Measurements from ENCODE around the gene FMNL1.
A peak's percentile ranks its signal among the peaks of the same experiment; 100 is the strongest.

The FMNL1 gene

DNA sequence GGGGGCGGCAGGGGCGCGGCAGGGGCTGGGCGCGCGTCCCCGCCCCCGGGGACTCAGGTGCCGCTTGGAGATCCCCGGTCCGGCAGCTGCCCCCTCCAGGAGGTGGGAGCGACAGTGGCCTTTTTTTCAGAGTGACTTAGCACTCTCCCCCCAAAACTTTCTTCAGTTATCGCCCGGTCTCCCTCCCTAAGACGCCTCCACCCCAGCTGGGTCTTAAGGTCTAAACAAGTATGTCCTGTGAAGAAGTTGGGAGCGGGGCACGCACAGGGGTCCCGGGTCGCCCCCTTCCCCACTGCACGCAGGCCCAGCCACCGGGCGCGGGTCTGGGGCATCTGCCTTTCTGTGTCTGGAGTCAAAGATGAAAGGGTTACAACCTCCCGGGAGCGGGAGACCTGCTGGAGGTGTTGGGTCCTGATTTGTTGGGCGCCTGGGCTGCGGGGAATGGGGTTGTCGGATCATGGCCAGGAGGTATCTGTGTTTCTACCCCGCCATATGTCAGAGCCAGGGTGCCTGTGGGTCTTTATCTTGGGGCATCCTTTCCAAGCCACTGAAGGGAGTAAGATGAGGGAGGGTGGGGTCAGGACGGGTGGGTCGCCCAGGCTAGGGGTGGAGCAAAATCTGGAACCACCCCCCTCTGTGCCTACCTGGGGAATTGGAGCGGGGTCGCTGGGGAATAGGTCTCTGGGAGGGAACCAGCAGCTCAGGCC, 757 bp downstream of the FMNL1 start:
- peak; percentile 71 for DNase-seq (ENCODE audit: low spot score)

DNA sequence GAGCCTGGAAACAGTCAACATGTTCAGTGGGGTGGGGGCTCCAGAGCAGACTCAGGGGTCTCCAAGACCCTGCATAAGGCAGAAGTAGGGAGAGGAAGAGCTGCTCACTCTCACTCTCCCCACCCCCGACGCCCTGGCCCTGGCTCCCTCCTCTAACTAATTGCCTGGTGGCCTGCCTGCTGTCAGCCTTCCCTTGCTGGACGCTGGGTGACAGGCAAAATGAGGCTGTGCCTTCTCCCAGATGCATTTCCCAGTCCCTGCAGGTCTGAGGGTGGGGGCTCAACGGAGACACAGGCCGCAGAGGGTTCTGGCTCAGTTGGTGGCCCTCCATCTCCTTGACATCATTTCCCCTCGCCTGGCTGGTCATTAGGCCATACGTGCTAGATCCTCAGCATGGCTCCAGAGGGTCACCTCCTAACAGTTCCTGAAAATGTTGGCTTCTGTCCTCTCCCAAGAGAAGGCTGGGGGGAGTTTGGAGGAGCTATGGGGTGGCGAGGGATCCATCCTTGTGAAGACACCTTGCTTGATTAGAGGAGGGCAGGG, 1.4 kb downstream of the FMNL1 start:
- no peak for DNase-seq (ENCODE audit: low spot score)

DNA sequence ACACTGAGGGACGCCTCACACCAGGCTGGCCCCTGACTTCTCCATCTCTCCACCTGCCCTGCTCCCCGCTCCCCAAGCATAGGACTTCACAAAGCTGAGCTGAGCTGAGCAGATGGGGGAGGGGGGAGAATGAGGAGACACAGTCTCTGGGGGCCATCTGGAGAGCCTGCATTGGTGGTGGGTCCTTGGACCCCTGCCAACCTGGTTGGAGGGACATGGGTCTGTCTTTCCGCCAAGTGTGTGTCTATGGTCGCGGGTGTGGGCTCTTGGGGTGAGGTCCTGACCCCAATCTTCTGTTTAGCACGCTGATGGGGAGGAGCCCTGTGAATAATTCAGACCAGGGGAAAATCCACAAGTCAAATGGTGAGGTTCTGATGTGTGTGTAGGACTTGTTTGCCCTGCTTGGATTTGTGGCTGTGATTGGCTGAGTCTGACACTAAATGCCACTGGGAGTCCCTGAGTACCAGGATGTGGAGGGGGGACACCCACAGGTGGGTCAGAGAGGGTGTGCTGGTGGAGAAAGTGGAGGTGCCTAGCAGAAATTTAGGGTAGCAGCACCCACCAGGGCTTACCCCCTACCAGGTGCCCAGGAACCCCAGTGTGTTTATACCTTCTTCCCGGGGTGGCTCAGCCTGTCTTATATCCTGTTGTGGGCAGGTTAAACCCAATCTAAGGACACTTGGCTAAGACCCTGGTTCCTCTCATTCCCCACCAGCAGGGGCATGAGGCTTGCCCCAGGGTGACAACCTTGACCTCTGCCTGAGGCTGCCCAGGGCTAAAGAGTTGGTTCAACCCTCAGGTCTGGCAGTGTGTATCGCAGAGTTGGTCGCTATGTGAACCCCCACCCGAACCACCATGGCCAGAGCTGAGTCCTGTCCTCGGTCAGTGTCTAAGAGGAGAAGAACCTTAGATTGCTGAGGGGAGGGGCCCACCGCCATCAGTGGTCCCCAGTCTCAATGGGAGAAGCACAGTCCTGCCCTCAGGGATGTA, 2.1 kb downstream of the FMNL1 start:
- peak; percentile 85 for DNase-seq (ENCODE audit: low spot score)

- peak; percentile 38 for DNase-seq (ENCODE audit: low spot score)
These were observed 3.0 kb downstream of the FMNL1 start for GRCh38 chr17:45224671-45225050.

- peak; percentile 67 for DNase-seq (ENCODE audit: low spot score)
These were observed 3.5 kb downstream of the FMNL1 start for GRCh38 chr17:45225051-45225700.

- peak; percentile 98 for DNase-seq (ENCODE audit: low spot score)
These were observed 4.4 kb downstream of the FMNL1 start for GRCh38 chr17:45225964-45226530.

DNA sequence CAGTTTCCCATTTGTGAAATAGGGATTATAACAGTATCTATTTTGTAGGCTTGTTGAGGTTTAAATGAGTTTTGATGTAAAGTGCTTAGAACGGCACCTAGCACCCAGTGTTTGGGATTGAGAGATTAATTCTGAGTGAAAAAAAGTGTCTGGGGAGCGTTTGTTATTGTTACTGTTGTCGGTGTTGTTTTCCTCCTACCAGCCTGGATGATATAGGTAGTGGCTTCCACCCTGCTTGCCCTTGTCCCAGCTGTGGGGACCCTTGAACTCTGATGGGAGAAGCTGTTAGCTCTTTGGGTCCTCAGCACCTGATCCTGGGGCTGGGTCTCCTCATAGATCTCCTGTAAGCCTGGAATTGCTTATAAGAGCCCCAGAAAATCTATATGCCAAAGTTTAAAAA, 4.9 kb downstream of the FMNL1 start:
- DNase-seq (ENCODE audit: low spot score), result peak; percentile 19

DNA sequence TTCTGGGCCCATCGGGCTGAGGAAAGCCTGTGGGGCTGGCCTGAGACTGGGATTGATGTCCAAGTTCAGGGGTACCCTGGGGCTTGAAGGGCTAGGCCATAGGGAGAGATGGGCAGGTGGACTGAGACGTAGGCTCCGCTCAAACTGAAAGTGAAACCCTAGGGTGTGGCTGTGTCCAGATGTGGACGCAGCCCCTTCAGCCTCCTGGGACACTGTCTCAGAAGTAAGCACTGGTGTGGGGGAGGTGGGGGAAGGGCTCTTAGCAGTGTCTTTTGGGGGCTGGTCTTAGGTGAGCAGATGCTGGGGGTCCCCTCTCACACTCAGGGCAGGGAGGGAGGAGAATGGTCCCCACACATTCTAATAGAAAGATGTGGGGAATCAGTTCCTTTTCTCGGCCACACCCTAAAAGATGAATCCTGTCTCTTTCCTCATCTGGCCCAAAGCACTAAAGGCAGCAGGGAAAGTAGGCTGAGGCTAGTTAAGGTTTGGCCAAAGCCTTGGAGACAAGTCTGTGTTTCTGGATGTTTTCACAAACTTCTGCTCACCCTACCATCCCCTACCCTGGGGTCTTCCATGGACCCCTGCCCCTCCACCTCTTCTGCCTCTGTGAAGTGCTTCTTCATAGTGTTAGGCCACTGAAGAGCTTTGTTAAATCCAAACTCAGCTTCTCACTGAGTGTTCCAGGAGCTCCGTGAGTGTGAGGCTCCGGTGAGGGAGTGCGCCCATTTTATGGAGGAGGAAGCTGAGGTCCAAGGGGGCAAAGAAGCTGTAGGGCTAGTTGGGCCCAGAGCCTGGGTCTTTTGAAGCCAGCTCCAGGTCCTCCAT, 5.6 kb downstream of the FMNL1 start:
- DNase-seq (ENCODE audit: low spot score), result peak; percentile 35

DNA sequence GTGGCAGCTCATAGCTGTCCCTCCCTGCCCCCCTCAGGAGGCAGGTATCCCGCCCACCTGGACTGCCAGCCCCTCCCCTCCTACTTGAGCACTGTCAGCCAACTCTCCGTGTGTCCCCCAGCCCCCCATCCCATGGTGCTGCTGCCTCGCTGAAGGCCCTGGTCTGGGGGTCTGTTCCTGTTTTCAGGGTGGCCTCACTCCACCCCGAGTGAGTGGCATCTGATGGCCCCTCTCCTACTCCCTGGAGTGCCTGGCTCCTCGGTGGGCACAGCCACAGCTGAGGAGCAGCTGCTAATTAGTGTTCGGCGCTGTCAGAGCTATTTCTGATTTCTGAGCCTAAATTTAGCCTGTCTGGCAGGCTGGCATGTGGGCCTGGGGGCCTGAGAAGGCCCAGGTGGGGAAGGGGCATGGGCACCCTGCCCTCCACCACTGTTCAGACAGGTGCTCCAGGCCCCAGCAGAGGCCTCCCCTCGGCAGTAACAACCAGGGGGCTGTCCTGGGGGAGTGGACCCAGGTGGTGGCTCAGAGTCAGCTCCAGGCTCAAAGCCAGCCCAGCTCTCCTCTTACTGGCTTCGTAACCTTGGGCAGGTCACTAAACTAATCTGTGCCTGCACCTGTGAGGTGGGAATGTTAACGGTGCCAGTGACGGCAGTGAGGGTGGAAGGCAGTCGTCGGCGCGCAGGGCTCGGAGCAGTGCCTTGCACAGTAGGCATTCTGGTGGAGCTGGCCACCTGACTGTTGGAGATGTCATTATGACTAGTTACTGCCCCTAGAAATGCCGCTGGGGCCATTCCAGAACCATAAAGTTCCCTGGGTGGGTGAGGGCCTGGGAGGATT, 6.5 kb downstream of the FMNL1 start:
- peak; percentile 25 for DNase-seq (ENCODE audit: low spot score)

DNA sequence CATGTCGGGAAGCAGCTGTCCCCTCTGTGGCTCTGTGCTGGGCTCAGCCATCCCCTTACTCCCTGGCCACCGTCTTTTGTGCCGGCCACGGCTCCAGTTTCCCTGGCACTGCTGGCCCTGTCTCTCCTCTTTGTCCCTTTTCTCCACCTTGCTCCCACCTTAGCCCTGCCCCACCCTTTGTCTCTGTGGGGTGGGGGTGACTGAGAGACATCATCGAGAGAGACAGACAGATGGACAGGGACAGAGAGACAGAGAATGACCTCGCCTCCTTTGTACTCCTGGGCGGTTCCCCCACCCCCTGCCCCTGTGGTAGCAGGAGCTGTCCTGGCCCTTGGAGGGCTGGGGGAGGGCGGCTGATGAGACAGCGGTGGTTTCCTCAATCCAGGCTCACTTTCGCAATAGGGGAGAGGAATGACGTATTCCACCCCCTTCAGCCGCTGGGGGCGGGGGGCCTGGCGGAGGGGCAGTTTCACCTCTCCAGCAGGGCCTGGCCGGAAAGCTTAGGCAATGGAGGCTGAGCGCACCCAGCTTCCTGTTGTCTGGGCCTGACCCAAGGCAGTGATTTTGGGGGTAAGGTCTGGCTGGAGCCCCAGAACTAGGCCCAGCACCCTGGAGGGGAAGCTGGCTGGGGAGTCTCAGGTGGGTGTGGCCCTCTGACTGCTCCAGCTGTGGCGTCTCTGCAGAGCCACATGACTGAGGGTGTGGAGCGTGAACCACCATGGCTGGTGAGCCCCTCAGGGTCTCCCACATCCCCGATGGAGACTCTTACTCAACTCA, 7.3 kb downstream of the FMNL1 start:
- peak; percentile 95 for DNase-seq (ENCODE audit: low spot score)

GRCh38 chr17:45229681-45230409, 8.2 kb downstream of the FMNL1 start:
- DNase-seq (ENCODE audit: low spot score), result no peak

- no peak for DNase-seq (ENCODE audit: low spot score)
These were observed 8.7 kb downstream of the FMNL1 start for GRCh38 chr17:45230410-45230786.

- no peak for DNase-seq (ENCODE audit: low spot score)
These were observed 9.2 kb downstream of the FMNL1 start for GRCh38 chr17:45230787-45231480.

- no peak for DNase-seq (ENCODE audit: low spot score)
These were observed 9.9 kb downstream of the FMNL1 start for GRCh38 chr17:45231481-45232116.

- no peak for DNase-seq (ENCODE audit: low spot score)
These were observed 11.1 kb downstream of the FMNL1 start for GRCh38 chr17:45232514-45233422.

DNA sequence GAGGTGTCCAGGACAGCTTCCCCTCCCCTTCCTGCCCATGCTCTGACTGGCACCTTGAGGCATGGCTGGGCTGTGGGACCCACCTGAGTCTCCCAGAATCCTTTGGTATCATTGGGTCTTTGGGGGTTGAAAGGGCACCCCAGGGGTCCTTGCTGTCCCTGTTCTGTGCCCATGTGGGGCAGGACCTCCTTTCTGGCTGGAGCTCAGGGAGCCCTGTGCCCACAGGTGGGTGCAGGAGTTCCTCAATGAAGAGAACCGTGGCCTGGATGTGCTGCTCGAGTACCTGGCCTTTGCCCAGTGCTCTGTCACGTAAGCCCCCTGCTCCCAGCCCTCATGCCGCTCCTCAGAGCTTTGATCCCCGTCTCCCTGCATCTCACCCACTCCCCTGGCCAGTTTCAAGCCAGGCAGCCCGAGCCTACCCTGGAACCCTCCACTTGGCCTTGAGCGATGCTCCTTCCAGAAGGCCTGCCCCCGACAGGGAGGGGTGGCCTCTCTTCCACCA, 11.8 kb downstream of the FMNL1 start:
- DNase-seq (ENCODE audit: low spot score), result no peak
